HUDEP-2 (cell line): ENCODE data around the gene PSMC3.

Experiments
- DNase-seq, 76 experiments: peaks; one replicate each; lab custom pipeline; 2025; ENCODE audit not compliant: unreplicated experiment in 76 of 76; lab: John Stamatoyannopoulos, UW

The PSMC3 gene

DNA sequence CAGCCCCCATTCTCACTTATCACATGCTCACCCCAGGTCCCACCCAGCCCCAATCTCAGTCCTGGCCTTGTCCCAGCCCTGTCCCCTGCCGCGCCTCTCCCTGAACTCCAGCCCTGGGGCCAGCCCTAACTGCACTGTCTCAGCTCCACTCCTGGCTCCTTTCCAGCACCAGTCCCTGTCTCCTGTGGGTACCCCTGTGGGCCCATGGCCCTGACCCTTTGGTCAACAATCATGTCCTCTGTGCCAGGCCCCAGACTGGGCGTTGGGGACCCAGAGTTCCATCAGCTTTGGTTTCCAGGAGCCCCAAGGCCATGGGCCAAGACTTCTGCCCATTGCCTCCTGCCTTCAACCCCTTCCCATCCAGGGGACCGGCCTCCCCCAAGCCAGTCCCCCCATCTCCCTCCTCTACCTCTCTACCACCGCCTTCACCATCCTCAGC, 48.6 kb downstream of the PSMC3 start:
- DNase-seq = peak in 57 of 76 experiments; percentile 5 to 76 (median 48)

DNA sequence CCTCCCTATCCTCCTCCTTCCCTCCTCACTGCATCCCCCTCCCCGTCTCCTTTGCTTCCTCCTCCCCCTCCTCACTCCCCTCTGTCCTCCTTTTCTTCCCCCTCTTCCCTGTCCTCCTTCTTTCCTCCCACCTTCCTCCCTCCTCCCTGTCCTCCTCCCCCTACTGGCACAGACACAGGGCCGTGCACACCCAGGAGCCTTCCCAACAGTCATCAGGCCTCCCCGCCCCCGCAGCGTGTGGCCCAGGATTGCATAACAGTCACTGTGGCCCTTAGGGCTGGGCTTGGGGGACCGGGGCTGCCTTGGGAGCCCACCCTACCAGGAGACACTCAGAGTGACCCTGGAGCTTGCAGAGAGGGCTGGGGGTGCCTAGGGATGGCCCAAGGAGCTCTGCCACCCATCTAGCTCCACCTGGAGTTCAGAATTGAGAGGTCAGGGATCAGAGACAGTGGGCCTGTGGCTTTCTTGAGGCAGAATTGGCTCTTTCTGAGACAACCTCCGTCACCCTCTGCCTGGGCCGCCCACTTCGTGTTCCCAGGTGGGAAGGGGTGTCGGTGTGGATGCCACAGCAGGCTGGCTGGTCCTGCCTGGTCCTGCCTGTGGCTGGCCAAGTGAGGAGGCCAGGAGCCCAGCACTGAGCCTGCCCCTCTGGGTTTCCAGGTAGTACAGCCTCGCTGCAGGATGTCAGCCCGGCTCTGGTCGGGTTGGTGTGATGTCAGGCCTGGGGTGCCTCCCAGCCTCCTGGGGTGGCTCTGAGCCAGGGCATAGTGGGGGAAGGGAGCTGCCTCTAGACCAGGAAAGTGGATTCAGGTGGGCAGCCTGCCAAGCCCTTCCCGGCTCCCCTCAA, 49.5 kb downstream of the PSMC3 start:
- DNase-seq = peak in 55 of 76 experiments; percentile 9 to 71 (median 43)

DNA sequence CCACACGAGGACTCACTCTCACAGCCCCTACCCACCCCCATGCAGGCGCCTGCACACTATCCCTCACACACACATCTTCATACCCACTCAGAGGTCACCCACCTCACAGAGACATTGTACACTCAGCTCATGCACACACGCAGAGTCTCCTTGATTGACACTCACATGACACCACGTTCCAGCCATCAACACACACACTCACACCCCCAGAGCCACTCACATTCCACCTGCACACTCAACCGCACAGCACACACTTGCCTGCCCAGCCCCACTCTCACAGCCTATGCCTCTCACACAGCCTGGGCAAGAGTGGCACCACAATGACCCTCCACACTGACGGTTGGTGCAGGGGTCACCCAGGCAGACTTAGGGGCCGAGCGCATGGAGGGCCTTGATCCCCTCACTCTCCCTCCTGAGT, 50.1 kb downstream of the PSMC3 start:
- DNase-seq = peak in 1 of 76 experiments; percentile 3

DNA sequence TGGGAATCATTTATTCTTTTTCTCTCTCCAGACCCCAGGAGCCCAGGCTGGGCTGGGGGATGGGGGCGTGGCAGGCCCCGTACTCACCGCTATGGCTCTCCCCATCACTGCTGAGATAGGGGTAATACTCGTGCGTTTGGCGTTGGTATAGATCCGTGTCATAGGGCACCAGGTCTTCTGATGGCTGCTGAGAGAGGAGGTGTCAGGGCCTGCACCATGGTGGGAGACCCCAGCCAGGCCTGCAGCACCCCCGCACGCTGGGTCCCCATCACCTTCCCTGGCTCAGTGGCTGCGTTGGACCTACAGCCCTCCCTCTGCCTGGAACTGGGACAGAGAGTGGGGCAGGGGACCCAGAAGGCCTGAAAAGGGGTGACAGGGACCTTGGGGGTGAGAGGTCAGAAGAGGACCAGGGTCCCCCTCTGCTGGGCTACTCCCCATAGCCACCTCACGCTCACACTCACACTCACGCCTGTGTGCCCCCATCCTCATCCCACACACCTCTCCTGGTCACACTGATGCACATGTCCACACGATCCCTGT, 50.6 kb downstream of the PSMC3 start:
- DNase-seq = no peak

DNA sequence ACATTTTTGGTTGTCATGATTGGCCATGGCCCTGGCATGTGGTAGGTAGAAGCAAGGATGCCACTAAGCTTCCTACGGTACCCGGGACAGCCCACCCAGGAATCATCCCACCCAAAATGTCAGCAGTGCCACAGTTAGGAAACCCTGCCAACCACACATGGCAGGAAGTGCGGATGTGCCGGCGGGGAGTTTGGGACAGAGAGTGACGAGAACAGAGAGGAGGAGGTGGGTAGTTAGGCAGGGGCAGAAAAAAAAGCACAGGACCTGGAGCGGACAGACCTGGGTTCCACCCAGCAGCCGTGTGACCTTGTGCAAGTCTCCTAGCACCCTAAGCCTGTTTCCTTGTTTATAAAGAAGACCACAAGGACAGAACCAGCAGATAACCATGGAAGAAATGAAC, 51.2 kb downstream of the PSMC3 start:
- no peak for DNase-seq

DNA sequence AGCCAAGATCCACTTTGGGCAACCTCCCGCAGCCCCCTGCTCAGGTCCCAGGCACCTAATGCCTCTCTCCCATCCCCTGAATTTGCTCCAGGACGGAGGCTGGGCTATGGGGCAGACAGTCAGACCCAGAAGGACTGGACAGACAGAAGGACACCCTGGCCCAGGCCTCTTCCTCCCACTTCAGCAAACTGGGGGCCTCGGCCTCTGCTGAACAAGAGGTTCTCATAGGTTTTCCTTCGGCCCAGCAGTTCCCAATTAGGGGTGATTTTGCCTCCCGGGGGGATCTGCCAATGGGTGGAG, 51.6 kb downstream of the PSMC3 start:
- no peak for DNase-seq

DNA sequence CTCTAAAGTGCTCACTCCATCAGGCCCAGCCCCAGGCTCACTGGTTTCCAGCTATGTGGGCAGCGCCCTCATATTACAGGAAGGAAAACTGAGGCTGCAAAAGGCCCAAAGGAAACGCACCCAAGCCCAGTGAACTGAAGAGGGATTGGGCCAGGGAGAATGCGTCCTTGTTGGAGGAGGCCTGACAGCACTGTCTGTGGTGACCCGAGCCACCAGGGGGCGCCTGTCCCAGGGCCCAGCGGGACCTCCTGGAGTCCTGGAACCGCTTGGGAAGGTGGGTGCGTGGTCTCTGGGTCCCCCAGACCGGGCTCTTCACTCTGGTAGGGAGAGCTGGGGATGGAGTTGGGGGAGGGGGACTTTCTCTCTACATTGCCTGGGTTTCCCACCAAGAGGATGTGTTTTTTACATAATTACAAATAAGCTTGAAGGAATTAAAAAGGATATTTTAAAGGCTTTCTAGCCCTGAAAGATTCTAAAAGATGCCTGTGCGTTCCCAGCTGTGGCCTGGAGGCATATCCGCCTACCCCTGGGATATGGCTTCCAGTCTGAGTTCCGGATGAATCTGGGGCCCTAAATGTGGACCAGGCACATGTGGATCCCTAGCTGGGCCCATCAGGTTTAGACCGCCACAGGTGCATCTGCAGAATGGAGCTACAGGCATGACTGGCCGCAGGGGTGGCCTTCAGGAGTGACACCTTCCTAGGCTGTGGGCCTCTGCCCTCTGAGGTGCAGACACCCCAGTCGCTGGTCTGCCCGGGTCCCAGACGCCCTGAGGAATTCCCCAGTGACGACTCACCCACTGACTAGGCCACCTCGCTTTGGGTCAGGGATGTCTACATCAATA, 52.1 kb downstream of the PSMC3 start:
- peak in 67 of 76 experiments; percentile 8 to 81 (median 59) for DNase-seq

DNA sequence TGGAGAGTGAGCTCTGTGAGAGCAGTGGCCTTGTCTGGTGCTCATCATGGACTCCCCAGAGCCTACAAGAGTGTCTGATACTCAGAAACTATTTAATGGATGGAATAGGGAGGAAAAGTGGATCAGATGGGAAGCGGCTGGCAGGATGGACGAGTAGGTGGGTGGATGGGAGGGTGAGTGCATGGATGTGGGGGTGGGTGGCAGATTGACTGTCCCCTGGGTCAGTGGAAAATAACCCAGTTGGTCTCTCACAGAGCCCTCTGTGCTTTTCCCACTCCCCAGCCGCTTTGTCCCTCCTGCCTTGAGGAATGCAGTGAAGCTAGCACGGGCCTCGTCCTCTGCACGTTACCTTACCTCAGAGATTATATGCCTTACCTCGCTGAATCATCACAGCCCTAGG, 53.8 kb downstream of the PSMC3 start:
- DNase-seq = no peak

DNA sequence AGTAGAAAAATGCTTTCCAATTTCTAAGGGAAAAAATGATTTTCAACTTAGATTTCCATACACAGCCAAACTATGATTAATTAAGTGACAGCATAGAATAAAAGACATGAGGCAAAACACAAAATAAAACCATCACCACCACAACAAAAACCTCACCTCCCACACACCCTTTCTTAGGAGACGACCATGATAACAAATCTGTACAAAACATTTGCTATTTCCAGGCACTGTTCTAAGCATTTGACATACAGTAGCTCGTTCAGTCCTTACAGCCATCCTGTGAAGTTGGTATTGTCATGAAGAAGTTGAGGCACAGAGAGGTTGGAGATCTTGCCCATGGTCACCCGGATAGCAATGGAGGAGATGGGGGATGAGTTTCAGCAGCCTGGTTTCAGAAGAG, 56.6 kb downstream of the PSMC3 start:
- peak in 2 of 76 experiments; percentile 8 to 10 for DNase-seq
